Loucy (cell line): Measurements from ENCODE around the gene ABCB11.
"Not testable (repeated sequence)": the region's sequence is repeated elsewhere in the genome, so short reads cannot be mapped to it uniquely, and the experiment has no call there.

Experiments
- EZH2phosphoT487 ChIP-seq: fragments of 200-600 bp; IDR thresholded peaks from 2 replicates; pipeline ENCODE4 v1.6.1; 2018; ENCODE audit warnings: antibody characterized with exemption, mild to moderate bottlenecking, moderate library complexity, borderline replicate concordance
- TF ChIP-seq, protein P1 (sequence below): fragments of 200-600 bp; sonication (generic); conservative IDR thresholded peaks from 2 replicates; pipeline ENCODE4 v1.5.1; 2014; ENCODE audit warnings: mild to moderate bottlenecking, antibody characterized with exemption, low read length

DNA sequence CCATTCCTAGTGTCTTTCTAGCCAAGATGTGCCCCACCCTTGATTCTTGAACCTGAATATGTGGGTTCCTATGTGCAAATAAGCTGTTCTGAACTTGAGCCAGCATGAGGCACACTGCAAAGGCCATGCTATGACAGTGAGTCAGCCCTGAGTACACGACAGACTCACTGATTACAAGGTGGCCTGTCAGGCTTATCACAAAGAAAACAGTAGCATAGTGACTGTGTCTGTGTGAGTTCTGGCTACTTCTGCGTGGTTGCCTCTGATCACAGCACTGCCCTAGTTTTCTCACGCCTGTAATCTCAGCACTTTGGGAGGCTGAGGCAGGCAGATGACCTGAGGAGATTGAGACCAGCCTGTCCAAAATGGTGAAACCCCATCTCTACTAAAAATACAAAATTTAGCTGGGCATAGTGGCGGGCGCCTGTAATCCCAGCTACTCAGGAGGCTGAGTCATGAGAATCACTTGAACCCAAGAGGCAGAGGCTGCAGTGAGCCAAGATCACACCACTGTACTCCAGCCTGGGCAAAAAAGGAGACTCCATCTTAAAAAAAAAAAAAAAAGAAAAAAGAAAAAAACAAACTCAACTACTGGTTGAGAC lies 18.8 kb downstream of the ABCB11 start:
- TF ChIP-seq, protein P1, sequence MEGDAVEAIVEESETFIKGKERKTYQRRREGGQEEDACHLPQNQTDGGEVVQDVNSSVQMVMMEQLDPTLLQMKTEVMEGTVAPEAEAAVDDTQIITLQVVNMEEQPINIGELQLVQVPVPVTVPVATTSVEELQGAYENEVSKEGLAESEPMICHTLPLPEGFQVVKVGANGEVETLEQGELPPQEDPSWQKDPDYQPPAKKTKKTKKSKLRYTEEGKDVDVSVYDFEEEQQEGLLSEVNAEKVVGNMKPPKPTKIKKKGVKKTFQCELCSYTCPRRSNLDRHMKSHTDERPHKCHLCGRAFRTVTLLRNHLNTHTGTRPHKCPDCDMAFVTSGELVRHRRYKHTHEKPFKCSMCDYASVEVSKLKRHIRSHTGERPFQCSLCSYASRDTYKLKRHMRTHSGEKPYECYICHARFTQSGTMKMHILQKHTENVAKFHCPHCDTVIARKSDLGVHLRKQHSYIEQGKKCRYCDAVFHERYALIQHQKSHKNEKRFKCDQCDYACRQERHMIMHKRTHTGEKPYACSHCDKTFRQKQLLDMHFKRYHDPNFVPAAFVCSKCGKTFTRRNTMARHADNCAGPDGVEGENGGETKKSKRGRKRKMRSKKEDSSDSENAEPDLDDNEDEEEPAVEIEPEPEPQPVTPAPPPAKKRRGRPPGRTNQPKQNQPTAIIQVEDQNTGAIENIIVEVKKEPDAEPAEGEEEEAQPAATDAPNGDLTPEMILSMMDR, result not testable (repeated sequence)
- TF ChIP-seq EZH2phosphoT487, result not testable (repeated sequence)
